NOMO-1 treated with DMSO at 0.1 percent for 48 hours (cell line): ENCODE data around the gene RING1.

Experiments
- DNase-seq: peaks from one replicate; lab custom pipeline; 2025; ENCODE audit not compliant: unreplicated experiment; lab: John Stamatoyannopoulos, UW

RING1 gene

DNA sequence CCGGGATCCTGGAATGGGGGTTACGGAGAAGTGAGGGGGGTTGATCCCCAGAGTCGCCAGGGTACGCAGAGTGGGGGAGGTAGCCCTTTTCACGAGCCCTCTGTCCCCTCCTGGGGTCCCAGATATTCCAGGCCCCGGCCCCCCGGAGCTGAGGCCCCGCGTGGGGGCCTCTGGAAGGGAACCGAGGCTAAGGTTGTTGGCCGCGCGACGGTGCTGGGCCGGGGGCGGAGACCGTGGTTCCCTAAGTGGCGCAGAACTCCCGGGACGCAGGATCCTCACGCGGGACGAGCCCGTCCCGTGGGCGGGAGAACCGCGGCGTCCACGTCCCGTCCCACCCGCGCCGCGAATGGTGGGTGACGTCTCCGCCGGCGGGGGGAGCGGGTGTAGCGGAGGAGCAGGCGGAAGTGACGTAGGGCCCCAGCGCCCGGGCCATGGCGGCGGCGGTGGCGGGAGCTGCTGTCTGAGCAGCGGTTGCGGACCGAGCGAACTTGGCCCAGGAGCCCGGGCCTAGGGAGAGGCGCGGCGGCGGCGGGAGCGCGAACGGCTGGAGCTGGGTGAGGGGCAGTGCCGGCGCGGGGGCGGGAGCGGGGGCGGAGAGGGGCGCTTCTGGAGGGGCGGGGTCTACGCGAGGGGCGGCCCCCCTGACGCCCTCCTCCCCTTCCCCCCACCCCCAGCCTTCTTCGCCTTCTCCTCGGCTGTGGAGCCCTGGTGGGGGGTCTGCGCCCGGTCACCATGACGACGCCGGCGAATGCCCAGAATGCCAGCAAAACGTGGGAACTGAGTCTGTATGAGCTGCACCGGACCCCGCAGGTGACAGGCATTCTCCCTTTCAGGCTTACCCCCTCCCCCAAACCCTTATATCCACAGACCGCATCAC lies at the start of gene RING1:
Gene RING1, plus strand, starts transcription at position 410 of the 877 bp plus-strand sequence. Its CDS starts 323 bp downstream, at position 733.
- DNase-seq = peak; percentile 63

DNA sequence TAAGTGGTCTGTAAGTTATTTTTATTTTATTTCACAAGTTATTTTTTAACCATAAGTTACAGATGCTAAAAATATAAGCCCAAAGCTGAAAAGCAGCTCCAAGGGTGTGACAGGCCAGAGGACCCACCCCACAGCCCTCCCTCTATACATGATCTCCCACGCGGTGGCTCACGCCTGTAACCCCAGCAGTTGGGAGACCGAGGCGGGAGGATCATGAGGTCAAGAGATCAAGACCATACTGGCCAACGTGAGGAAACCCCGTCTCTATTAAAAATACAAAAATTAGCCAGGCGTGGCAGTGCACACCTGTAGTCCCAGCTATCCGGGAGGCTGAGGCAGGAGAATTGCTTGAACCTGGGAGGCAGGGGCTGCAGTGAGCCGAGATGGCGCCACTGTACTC lies 48.2 kb upstream of the RING1 start:
- DNase-seq = no peak

DNA sequence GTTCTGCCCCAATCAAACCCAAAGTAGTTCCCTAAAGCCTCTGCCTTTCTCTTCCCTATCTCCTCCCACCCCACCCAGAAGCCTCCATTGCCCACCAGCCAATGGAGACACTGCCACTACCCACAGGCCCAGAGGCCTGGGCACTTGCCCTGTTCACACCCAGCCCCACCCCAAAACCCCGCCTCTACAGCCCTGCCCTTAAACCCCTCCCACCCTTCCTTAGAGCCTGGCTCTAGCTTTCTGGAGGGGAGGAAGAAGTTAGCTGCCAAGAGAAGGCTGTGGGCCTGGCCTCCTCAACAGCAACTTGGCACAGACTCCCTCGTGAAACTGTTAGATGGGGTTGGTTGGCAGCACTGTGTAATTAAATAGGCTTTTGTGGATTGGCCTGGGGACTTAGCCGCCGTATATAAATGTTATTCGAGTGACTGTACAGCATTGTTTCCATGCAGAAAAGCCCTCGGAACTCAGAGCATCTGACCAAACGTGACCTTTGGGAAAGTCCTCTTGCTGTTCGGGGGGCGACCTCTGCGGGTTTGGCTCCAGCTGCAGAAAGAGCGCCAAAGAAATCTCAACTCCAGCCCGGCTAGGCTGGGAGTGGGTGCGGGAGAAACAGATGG lies 47.5 kb upstream of the RING1 start:
- DNase-seq = peak; percentile 33

DNA sequence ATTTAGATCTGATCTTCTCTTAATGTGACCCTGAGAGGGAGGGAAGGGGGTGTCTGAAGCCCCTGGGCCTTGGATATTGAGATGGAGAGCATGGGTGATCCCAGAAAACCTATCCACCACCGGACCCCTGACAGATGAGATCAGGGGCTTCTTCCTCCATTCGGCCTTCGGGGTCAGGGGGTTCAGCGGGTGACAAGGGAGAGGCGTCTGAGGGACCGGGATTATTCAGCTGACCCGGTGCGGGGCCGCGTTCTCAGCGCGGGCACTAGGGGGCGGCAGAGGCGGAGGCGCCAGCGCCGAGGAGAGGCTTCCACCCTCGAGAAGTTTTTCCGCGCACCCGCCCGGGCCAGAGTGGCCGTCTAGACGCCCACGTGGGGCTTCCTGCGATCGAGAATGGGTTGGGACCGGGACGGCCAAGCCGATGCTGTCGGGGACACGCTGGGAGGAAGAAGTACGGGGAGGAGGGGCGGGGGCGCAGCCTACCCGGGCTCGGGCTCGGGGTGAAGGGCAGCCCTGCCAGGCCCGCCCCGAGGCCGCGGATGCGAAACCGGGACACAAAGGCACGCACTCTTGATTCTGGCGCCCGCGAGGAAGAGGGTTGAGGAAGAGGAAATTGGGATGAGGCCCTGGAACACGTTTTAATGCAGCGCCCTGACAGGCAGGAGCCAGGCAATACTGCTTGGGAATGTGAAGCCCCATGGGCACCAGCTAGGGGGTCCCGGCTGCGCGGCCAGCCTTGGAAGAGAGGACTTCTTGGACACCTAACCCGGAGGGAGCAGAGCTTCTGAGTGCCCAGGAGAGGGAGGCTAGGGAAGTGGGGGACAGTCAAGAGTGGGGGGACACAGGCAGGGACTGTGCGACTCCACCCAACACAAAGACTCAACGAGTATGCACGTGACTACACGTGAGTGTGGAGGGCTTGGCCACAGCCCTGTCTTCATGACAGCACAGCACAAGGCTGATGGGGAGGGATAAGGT lies 46.7 kb upstream of the RING1 start:
- peak; percentile 74 for DNase-seq

DNA sequence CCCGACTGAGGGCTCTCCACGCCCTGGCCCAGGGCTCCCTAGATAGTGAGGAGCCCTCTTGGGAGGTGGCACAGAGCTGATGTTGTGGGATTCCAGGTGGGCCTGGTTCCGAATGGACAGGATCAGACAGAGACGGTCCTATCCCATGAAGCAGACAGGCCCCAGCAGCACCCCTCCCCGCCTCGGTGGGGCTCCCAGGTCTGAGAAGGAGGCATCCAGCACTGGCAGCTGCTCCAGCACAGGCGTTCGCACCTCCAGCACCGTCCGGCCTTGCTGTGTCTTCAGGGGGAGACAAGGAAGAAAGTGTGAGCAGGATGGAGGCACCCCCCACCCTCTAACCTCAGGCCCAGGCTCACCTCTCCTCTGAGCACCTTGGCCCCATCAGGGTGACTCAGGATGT lies 44.8 kb upstream of the RING1 start:
- no peak for DNase-seq

DNA sequence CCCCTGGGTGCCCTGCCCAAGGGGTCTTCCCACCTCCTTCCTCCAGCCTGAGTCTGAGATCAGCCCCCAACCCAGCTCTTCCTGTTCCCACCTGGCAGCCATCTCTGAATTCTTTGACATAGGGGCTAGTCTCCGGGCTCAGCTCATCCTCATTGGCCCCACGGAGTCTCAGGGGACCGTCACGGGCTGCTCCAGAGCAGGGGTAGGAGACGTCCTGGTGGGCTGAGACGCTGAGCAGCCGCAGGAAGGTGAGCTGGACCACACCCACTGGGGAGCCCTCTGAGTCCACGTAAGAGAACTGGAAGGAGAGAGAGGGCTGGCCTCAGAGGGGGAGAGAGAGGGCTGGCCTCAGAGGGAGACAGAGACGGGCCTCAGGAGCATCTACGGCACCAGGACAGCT lies 44.1 kb upstream of the RING1 start:
- DNase-seq = no peak

DNA sequence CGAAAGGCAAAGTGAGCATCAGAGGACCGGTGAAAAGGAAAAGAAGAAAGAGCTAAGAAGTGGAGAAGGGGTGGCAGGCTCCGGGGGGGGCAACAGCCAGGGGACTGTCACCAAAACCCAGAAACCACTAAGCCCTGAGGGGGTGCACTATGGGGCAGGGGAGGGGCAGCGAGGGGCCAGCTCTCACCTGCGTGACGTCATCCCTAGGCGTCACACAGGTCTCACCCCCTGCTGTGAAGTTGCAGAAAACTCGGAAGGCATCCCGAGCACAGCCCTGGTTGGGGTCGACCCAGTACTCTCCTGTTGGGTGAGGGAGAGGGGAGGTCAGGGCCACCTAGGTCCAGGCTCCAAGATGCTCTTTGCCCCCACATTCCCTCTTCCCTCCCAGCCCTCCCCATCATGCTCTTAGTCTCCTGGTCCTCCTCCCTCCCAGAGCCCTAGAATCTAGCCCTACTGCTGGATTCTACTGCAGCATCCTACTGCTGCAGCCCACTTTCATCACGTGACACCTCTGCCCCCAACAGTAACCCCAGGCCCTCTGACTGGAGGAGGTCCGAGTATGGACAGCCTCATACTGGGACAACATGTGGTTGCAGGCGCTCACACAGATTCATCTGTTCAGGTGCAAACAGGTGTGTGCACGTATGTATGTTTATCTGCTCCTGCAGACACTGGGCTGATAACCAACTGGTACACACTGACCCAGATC lies 43.5 kb upstream of the RING1 start:
- DNase-seq = no peak

DNA sequence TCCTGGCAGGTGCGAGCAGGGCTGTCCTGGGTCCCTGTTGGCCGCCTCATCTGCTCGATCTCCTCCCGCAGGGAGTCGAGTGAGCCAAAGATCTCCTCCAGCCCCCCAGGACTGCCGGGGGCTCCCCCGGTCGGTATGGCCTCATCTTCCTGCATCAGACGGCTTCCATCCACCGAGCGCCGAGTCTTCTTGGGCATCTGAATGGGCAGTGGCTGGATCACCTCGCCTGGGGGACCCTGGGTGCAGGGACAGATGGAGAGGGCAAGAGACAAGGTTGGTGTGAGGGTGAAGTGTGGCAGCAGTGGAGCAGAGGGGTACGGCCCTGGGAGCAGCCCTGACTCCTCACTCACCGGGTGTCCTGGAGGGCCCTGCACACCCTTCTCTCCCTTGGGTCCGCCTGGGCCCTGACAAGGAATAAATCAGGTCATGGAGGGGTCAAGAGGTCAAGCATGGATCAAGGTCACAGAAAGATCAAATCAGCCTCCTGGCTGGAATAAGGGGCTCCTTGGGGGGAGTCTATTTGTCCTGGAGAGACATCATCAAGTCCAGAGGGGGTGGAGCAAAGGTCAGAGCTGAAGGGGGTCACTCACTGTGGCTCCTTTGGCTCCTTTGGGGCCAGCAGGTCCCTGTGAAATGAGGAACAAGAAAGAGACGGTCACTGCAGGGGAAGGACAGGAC lies 42.6 kb upstream of the RING1 start:
- DNase-seq = no peak

DNA sequence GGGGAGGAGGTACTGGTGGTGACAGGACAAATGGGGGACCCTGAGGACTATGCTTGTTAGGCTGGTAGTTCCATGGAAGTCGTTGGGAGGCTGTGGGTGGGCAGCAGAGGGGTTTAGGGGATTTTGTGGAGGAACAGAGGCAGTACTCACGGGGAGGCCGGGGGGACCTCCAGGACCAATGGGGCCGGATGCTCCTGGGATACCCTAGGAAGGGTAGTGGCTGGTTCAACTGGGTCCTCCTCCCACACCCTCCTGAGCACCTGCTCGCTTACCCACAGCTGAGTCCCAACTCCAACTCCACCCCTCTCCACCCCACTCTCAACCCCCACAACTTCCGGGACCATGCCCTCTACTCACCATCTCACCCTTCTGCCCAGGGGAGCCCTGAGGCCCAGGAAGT lies 41.9 kb upstream of the RING1 start:
- no peak for DNase-seq

DNA sequence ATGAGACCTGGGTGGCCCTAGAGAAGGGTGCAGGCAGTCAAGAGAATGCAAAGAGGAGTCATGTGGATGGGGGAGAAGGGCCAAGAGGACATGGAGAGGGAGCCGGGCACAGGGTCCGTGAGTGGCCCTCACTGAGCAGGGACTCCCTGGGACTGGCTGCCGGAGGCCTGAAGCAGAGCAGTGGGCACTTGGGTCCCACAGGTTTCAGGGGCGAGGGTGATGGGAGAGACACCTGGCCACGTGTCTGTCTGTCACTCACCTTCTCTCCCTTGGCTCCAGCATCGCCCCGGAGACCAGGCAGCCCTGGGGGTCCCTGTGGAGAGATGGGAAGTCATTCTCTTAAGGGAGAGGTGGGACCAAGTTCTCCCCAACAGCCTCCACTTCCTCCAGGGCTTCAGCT lies 41.5 kb upstream of the RING1 start:
- no peak for DNase-seq

DNA sequence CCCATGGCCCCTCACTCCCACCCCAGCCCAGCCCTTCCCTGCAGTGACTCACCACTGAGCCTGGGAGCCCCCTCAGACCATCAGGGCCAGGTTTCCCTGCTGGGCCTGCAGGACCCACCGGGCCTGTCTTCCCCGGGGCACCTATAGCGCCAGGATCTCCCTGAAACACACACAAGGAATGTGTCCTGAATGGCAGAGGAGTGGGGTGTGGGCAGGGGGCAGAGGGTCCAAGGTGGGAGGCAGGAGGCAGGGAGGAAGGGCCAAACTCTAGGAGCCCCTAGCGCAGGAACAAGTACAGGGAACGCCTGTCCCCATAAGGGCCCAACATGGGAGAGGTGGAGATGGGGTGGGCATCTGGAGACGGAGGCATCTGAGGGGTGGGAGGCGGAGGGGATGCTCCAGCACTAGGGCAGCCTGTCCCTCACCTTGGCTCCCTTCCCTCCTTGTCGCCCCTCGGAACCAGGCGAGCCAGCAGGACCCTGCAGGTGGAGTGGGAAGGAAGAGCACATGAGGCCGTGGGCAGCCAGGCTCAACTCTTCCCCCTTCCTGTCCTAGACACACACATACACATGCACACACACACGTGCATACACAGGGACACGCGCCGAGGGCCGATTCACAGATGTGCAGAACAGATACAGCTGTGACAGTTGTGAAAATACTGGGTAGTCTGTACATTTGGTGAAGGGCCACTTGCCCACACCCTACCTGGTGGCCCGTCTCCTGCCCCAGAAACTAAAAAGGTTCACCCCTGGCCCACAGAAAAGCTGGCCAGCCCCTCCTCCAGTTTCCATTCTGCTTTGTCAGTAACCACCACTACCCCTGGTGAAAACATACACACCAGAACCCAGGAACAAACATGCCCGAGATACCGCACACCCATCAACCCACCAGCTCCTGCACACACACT lies 40.7 kb upstream of the RING1 start:
- no peak for DNase-seq

DNA sequence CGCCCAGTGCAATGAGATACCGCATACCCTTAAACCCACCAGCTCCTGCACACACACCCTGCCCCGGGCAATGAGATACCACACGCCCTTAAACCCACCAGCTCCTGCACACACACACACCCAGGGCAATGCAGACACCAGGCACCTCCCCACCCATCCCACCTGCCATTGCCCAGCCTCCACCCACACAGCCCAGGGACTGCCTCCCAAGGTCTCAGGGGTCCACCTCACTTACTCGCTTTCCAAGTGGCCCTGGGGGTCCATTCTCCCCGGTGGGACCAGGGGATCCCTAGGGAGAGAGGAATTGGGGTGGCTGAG lies 40.1 kb upstream of the RING1 start:
- no peak for DNase-seq

DNA sequence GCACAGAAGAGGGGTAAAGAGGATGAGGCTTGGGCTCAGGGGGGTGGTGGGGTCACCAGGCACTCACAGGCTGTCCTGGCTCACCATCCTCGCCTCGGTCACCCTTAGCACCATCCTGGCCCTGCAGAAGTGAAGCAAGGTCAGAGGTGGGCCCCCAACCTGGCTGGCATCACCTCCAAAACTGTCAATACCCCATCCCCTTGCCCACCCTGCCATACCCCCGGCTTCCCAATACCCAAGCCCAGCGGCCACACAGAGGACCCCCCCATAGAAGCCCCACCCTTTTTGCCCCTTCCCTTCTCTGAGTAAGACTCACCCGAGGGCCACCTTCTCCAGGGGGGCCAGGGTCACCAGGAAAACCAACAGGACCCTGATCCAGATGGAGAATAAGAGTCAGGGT lies 39.7 kb upstream of the RING1 start:
- no peak for DNase-seq

DNA sequence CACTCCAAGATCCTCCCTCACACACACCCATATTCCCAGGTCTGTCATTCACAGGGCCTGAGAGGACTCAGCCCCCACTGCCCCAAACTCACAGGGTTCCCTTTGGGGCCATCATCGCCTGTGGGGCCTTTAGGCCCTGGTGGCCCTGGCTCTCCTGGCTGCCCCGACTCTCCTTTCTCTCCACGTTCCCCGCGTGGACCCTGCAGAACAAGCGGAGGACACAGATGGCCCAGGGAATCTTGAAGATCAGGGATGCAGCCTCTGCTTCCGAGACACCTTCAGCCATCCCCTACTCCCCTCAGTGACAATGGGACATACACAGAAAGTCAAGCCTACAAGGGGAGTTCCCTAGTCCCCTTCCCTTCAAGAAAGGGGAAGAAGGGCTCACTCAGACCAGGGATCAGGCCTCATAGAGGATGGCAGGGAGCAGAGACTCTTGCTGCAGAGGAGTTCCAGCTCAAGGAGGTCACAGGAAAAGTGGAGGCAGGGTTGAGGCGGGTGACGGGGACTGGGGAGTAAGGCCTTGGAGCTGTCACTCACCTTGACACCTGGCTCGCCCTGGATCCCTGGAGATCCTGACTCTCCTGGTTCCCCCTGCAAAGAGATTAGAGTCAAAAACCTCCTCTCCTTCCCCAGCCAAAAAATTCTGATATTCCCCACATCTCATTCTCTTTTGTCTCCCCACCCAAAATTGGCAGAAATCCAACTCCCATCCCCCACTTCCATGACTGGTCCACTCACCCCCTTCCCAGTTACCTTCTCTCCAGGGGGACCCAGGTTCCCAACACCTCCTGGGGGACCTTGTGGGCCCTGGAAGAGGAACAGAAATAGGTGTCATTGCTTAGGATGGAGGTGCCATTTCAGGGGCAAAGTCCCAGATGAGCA lies 38.8 kb upstream of the RING1 start:
- no peak for DNase-seq

DNA sequence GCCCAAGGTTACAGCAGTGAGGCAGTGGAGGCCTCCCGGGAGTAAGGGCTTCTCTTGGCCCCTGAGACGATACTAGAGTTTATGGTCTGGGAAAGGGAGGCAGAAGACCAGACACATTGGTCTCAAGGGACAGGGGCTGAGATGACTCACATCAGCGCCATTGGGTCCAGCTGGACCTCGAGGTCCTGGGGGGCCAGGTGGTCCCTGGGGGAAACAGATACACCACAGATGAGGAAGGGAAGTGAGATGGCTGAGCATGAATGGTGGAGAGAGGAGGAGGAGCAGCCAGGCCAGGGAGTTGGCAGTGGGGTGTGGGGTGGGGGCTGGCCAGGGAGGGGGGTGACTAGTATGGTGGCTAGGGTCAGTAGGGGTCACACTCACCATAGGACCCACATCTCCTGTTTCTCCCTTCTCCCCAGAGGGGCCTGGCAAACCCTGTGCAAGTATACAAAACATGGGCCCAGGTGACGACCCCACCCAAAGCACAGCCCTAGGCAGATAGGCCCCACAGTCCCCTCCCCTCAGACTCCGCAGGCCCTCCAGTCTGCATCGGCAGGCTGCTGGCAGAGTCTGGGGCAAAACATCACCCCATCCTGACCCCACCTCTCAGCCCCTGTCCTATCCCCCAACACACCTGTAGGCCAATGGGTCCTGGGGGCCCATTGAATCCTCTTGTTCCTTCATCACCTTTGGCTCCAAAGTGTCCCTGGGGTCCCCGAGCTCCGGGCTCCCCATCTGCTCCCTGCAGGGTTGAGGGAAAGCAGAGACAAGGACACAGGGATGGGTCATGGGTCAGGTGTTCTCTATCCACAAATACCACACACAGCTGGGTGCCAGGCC lies 37.9 kb upstream of the RING1 start:
- DNase-seq = no peak

DNA sequence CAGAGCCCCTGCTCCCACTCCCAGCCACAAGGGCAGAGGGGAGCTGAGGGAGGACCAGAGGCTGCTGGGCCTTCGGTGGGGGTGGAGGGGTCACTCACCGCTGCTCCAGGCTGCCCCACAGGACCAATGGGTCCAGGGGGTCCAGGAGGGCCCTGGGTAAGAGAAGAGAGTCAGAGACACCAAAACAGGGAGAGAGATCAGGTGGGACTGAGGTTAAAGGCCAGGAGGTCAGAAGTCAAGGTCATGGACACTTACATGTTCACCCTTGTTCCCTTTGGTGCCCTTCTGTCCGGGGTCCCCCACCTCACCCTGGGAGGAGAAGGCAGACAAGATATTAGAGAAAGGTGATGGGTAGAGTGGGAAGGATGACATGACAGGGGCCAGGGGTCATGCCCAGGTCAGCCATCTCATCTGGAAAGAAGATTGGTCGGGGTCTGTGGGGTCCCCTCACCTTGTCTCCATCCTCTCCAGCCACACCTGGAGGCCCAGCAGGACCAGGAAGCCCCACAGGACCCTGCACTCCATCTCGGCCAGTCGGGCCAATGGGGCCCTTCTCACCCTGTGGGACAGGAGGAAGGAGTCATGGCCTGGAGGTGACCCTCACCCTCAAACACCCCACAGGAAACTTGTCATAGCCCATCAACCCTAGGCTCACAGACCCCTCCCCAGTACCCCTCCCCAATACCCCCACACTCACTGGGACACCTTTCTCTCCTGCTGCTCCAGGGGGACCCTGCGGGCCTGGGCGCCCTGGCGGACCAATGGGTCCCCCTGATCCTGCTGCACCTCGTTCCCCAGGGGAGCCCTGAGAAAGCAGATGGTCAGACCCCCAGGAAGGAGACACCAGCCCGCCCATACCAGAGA lies 37.1 kb upstream of the RING1 start:
- DNase-seq = no peak
